HEK293 (cell line): ENCODE measurements around the gene TNNC2.

Experiments
- CTCF ChIA-PET: fragments of 350-600 bp; formaldehyde crosslinking; extraction: SDS; loops from one replicate; lab custom pipeline; 2021; ENCODE audit warnings: antibody characterized with exemption; lab: Yijun Ruan, JAX
- POLR2A ChIA-PET: fragments of 300-600 bp; formaldehyde crosslinking; extraction: SDS; loops from one replicate; lab custom pipeline; 2020; ENCODE audit warnings: antibody characterized with exemption, inconsistent platforms; lab: Yijun Ruan, JAX
- H3K27ac ChIP-seq: fragments of 200-500 bp; sonication (Bioruptor generic); 2 replicates; pipeline ENCODE4 v1.5.1; 2014; ENCODE audit warnings: low read depth, low read length, control low read depth, inconsistent platforms; ENCODE audit errors: extremely low read depth
- H3K36me3 ChIP-seq, 2 experiments: fragments of 200-500 bp in 1 of 2; sonication (Bioruptor generic) in 1 of 2; 1 replicate in 1 of 2; 2 replicates in 1 of 2; pipeline ENCODE4 v1.5.1; 2014 to 2017; ENCODE audit warnings: inconsistent platforms in 2 of 2, low read length in 2 of 2; ENCODE audit not compliant: control insufficient read depth in 2 of 2, insufficient read depth in 1 of 2
- H3K4me1 ChIP-seq: fragments of 200-500 bp; sonication (Bioruptor generic); 2 replicates; pipeline ENCODE4 v1.5.1; 2014; ENCODE audit warnings: mild to moderate bottlenecking, low read length, inconsistent platforms; ENCODE audit not compliant: control insufficient read depth, insufficient read depth
- H3K4me3 ChIP-seq: 2 replicates; pipeline ENCODE4 v1.5.1; 2011; ENCODE audit warnings: low read depth, mild to moderate bottlenecking, control low read depth, low read length, moderate library complexity
- H3K9me3 ChIP-seq: fragments of 200-500 bp; sonication (Bioruptor generic); 2 replicates; pipeline ENCODE4 v1.5.1; 2014; ENCODE audit warnings: low read depth, low read length, inconsistent platforms; ENCODE audit not compliant: control insufficient read depth, insufficient read depth
- EGR2 ChIP-seq: fragments of 450-650 bp; formaldehyde crosslinking; IDR thresholded peaks from 2 replicates; pipeline ENCODE4 v1.5.1; 2016; ENCODE audit warnings: low read depth, missing biosample characterization, missing genetic modification characterization
- ZNF223 ChIP-seq: fragments of 450-650 bp; formaldehyde crosslinking; IDR thresholded peaks from 2 replicates; pipeline ENCODE4 v1.5.1; 2016; ENCODE audit warnings: missing biosample characterization, missing genetic modification characterization
- TF ChIP-seq, protein P1 (sequence below): fragments of 450-650 bp; formaldehyde crosslinking; IDR thresholded peaks from 2 replicates; pipeline ENCODE4 v1.5.1; 2016; ENCODE audit warnings: missing biosample characterization, missing genetic modification characterization

The TNNC2 gene

DNA sequence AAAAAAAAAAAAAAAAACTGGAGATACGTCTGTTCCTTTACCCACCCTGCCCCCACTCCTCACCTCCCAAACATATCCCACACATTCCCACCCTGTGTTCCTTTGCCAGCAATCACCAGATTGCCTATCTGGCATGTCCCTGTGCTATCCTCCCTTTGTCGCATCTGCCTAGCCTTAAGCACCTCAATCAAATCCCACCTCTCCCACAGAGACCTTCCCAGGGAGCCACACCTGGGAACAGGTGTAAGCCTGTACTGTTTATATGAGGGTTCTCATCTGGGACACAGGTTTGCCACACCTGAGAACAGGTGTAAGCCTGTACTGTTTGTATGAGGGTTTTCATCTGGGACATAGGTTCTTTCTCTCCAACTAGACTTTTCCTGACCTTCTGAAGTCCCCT is 52.2 kb downstream of the TNNC2 start:
- no peak for TF ChIP-seq ZNF223
- TF ChIP-seq EGR2 (tag by site-specific recombination): peak; percentile 38; the same call in 1 of the 2 replicates
- TF ChIP-seq, protein P1, sequence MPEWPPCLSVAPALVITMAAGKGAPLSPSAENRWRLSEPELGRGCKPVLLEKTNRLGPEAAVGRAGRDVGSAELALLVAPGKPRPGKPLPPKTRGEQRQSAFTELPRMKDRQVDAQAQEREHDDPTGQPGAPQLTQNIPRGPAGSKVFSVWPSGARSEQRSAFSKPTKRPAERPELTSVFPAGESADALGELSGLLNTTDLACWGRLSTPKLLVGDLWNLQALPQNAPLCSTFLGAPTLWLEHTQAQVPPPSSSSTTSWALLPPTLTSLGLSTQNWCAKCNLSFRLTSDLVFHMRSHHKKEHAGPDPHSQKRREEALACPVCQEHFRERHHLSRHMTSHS (tag by site-specific recombination): no peak
- CTCF ChIA-PET: interaction anchor here (0.6 kb wide), 1 partner anchor 457 kb away, joined by 4 read pairs; no protein-coding TSS in a partner anchor
- Histone ChIP-seq H3K27ac (no peak overlapping the region), H3K4me3 (no peak overlapping the region), H3K36me3 (no peaks in the 10 kb centered on the region), H3K4me1 (peaks cover 10% of the 10 kb centered on the region), H3K9me3 (no peaks in the 10 kb centered on the region)
- POLR2A ChIA-PET: no interaction called here
